Endothelial cell of hepatic sinusoid (primary cell): ENCODE measurements around the gene P2RY12.
"Not testable (repeated sequence)": the region's sequence is repeated elsewhere in the genome, so short reads cannot be mapped to it uniquely, and the experiment has no call there.

Experiments
- in situ Hi-C: cut with HindIII; loops from 2 replicates; pipeline ENCODE4 v1.10.0; 2017; ENCODE audit warnings: low sequenced_read_pairs

P2RY12 gene

GRCh38 chr3:151393146-151393830 is 8.7 kb upstream of the P2RY12 start:
- in situ Hi-C loops, result no loop called here

GRCh38 chr3:151392191-151392590 is 7.6 kb upstream of the P2RY12 start:
- in situ Hi-C loops, result not testable (repeated sequence)

DNA sequence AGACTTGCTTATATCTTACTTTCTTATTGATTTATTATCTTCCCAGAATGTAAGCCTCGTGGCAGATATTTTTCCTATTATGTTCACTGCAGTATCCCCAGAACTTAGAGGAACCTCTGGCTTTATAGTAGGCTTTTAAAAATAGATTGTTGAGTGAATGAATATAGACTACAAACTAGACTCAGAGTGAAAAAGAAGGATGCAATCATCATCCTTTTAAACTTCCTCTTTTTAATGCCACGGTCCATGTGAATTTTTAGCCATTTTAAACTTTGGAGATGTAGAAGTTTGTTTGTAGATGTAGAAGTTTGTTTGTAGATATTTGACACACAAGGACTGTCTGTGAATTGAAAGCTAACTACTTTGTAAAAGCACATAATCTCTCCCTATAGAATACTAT is 7.2 kb upstream of the P2RY12 start:
- in situ Hi-C loops, result no loop called here

- in situ Hi-C loops, result no loop called here
These were observed 3.3 kb upstream of the P2RY12 start for GRCh38 chr3:151387842-151388241.

DNA sequence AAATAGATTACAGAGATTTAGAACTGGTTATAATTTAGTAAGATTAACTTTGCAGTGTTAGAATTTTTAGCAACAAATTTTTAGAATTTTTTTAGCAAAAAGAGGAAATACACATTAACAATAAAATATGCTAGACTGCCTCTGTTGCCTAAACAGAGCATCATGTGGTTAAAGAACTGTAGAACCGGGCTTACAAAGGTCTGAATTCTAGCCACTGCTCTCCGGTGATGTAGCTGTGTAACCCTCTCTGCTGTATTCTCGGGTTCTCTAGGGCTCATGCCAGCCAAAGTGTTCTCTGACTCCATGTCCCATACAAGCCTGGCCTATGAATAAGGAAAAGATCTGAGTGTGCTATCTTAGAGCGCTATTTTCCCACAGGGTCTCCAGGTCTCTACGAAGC is 2.9 kb upstream of the P2RY12 start:
- in situ Hi-C loops, result no loop called here

GRCh38 chr3:151386056-151386455 is 1.5 kb upstream of the P2RY12 start:
- in situ Hi-C loops, result no loop called here

DNA sequence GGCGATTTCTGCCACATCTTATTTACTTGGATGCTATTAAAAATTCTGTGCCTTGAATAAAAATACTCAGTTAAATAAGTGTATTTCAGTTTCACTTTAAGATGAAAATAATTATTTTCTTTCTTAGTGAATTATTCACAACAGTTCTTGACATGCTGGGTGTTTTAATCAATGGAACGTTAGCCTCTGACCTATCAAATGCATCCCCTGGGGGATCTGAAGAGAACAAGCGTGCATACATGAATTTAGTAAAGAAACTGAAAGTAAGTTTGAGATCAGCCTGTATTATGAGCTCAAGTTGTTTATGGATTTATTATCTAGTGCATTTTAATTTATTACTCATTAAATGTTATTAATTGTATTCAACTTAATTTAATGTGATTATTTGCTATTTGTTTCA is 597 bp downstream of the P2RY12 start:
- in situ Hi-C loops, result no loop called here

GRCh38 chr3:151383111-151383510 is 1.4 kb downstream of the P2RY12 start:
- in situ Hi-C loops, result no loop called here

- in situ Hi-C loops, result no loop called here
These were observed 1.9 kb downstream of the P2RY12 start for GRCh38 chr3:151382671-151383070.

DNA sequence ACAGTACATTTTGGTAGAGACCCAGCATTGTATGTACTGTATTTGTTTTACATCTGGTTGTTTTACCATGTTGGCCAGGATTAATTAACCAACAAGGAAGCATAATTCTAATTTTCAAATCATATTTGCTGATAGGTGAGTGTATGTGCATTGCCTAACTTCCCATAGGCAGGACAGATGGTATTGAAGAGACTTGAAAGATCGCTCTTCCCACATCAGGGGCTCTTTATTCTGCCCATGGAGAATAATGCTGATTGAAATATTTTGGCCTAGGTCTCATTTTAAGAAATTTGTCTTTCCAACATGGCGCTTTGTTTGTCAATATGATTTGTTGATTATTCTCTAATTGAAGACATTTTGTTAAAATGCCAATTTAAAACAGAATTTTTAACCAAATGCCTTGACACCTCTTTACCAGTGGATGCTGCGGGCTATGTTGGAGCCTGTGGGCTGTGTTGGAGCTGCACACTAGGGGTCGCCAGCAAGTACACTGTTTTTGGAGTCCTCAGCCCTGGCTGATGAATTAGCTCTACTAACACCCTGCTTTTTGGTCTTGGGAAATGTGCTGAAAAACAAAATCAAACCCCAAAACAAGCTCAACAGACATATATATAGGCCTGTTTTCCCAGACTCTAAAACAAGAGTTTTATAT is 5.3 kb downstream of the P2RY12 start:
- in situ Hi-C loops, result no loop called here

GRCh38 chr3:151377768-151378385 is 6.7 kb downstream of the P2RY12 start:
- in situ Hi-C loops, result no loop called here

DNA sequence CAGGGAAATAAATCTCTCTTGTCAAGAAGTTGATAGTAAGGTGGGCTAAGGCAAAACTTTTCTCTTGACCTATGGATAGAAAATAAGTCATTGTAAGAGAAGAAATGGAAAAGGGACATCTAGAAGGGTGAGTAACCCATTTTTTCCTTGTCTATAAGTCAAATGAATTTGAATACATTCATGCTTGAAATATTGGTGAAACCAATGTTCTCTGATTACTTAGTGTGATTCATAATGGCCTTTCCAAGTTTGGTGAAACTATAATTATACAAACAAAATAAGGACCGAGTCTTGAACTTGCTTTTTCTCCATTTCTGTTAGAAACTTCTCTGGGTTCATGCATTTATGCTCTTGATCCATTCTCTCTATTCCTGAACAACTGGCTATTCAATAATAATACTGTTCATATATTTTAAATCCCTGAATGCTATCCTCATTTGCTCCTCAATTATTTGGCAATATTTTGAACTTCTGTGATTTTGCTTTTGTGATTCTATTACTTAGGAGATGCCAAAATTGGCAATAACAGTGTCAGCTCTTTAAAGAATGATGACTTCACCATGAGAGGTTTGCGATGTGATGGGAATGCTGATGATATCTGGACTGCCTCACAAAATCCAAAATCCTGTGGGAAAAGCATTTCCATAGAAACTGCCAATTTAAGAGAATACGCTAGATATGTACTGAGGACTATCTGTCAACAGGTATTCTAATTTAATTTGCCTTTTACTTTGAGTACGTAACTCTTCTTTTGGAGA is 12.3 kb downstream of the P2RY12 start:
- in situ Hi-C loops, result no loop called here

- in situ Hi-C loops, result no loop called here
These were observed 13.0 kb downstream of the P2RY12 start for GRCh38 chr3:151371526-151371925.

- in situ Hi-C loops, result no loop called here
These were observed 17.1 kb downstream of the P2RY12 start for GRCh38 chr3:151367448-151367847.

DNA sequence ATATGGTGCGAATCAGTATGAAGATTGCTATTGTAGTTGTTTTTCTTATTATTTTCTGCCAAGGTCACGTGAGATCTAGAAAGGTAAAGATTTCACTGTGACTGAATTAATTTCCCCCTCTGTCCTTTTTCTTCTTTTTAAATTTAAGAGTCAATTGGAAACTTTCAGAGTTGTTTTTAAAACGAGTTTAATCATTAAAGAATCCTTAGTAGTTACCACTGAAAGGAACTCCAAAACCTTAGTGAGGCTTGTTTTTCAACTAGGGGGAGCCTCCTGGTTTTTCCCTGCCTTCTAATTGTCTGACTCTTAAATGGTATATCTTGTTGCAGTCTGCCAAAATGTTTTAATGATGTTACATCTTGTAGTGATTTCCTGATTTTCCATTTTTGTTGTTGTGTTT is 17.6 kb downstream of the P2RY12 start:
- in situ Hi-C loops, result no loop called here

DNA sequence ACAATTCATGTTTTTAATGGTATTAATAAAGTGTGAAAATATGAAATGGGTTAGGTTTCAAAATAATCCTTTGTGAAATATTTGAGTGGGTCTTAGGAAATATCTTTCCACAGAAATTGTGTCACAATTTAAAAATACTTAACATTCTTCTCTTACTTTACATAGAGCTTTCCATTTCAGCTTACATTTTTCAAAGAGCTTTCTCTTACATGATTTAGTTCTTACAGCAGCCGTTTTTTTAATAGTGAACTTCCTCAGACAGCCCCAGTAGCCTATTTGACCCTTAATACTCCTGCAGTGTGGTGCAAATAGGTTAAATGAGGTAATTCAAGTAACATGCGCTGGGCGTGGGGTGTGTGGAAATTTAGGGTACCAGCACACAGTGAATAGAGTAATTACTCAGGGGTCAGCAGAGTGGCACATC is 21.8 kb downstream of the P2RY12 start:
- in situ Hi-C loops, result no loop called here

GRCh38 chr3:151357463-151357850 is 27.1 kb downstream of the P2RY12 start:
- in situ Hi-C loops, result no loop called here

DNA sequence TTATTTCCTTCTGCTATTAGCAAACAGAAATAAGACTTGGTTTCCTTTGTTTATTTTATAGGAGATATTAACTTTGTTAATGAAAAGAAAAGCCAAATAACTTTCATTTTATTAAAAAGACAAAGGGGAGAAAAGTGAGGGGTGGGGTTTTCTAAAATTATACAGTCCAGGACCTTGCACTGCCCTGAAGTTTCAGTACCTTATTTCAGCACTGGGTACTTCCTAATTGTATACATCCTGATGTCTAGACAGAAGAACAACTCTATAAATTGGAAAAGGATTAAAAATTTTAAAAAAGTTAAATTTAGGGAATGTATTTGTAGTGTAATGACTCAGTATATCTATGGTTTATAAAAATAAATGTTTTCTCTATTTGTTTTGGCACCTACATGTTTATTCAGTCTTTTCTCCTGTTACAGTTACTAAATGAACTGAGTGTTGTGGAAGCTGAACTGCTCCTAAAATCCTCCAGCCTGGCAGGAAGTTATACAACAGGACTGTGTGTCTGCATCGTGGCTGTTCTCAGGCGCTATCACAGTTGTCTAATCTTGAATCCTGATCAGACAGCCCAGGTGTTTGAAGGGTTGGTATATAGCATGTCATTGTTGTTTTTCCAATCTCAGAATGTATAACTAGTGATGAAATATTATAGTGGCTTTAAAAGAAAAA is 27.6 kb downstream of the P2RY12 start:
- in situ Hi-C loops, result no loop called here

- in situ Hi-C loops, result no loop called here
These were observed 32.9 kb downstream of the P2RY12 start for GRCh38 chr3:151351648-151352047.

GRCh38 chr3:151351219-151351618 is 33.3 kb downstream of the P2RY12 start:
- in situ Hi-C loops, result no loop called here

DNA sequence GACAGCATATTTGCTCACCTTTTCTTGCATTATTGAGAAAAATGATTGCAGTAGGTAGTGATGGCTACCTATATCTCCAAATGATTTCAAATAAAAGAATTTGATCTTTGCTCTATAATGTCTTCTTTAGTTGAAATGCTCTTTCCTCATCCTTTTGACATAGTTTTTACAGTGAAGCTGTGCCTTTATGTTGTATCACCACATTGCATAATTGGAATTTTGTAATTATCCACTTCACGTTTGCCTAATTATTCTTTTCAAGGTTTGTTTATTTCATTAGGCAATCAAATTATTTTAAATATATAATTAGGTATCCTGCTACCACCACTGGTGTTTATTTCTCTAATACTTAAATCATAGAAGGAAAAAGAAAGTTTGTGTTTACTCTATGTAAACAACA is 33.9 kb downstream of the P2RY12 start:
- in situ Hi-C loops, result no loop called here
